H9 (cell line): ENCODE measurements around the gene NECAB3. TPM values are rescaled to one million over a fixed set of nuclear protein-coding genes. Genes with fewer than 3 reads are reported as not detected.

Experiments
- DNase-seq: peaks from one replicate; pipeline ENCODE4 v3.0.0-alpha.2; 2017
- H2AFZ ChIP-seq: one replicate; pipeline ENCODE4 v1.6.1; 2013; ENCODE audit warnings: mild to moderate bottlenecking, low read length, control low read depth, moderate library complexity
- H2AK5ac ChIP-seq: 2 replicates; pipeline ENCODE4 v1.6.1; 2013; ENCODE audit warnings: low read length, control low read depth, mixed read lengths; ENCODE audit not compliant: insufficient read length
- H2BK120ac ChIP-seq: one replicate; pipeline ENCODE4 v1.6.1; 2013; ENCODE audit warnings: low read depth, mild to moderate bottlenecking, low read length, control low read depth, inconsistent platforms; ENCODE audit not compliant: poor library complexity, severe bottlenecking
- H2BK12ac ChIP-seq: 2 replicates; pipeline ENCODE4 v1.6.1; 2013; ENCODE audit warnings: low read length, control low read depth, mixed read lengths, low read depth; ENCODE audit not compliant: insufficient read length
- H2BK15ac ChIP-seq: 2 replicates; pipeline ENCODE4 v1.6.1; 2013; ENCODE audit warnings: low read depth, low read length, control low read depth
- H2BK20ac ChIP-seq: one replicate; pipeline ENCODE4 v1.6.1; 2013; ENCODE audit warnings: low read depth, mild to moderate bottlenecking, low read length, control low read depth, inconsistent platforms; ENCODE audit not compliant: poor library complexity, severe bottlenecking
- H2BK5ac ChIP-seq: 2 replicates; pipeline ENCODE4 v1.6.1; 2013; ENCODE audit warnings: low read length, control low read depth, mixed read lengths; ENCODE audit not compliant: insufficient read length
- H3K14ac ChIP-seq: 2 replicates; pipeline ENCODE4 v1.6.1; 2013; ENCODE audit warnings: low read length, control low read depth; ENCODE audit not compliant: insufficient read depth
- H3K18ac ChIP-seq: 2 replicates; pipeline ENCODE4 v1.6.1; 2013; ENCODE audit warnings: low read depth, mild to moderate bottlenecking, mixed read lengths, low read length, control low read depth; ENCODE audit not compliant: insufficient read length
- H3K23ac ChIP-seq: 2 replicates; pipeline ENCODE4 v1.6.1; 2013; ENCODE audit warnings: low read length, control low read depth, mixed read lengths, low read depth; ENCODE audit not compliant: insufficient read length
- H3K23me2 ChIP-seq: 2 replicates; pipeline ENCODE4 v1.6.1; 2013; ENCODE audit warnings: low read depth, mild to moderate bottlenecking, mixed read lengths, low read length, control low read depth; ENCODE audit not compliant: insufficient read length, poor library complexity, severe bottlenecking
- H3K27ac ChIP-seq: 2 replicates; pipeline ENCODE4 v1.5.1; 2013; ENCODE audit warnings: low read length, control low read depth, mixed read lengths, low read depth; ENCODE audit not compliant: insufficient read length
- H3K27me3 ChIP-seq: 2 replicates; pipeline ENCODE4 v1.6.1; 2013; ENCODE audit warnings: low read length, control low read depth, inconsistent platforms; ENCODE audit not compliant: insufficient read depth
- H3K4ac ChIP-seq: 2 replicates; pipeline ENCODE4 v1.6.1; 2013; ENCODE audit warnings: low read depth, mild to moderate bottlenecking, control low read depth, inconsistent platforms, low read length, moderate library complexity
- H3K4me1 ChIP-seq: 2 replicates; pipeline ENCODE4 v1.6.1; 2013; ENCODE audit warnings: low read length, control low read depth, inconsistent platforms; ENCODE audit not compliant: insufficient read depth
- H3K4me2 ChIP-seq: 2 replicates; pipeline ENCODE4 v1.6.1; 2013; ENCODE audit warnings: low read length, control low read depth, mixed read lengths; ENCODE audit not compliant: insufficient read length, insufficient read depth
- H3K56ac ChIP-seq: 2 replicates; pipeline ENCODE4 v1.6.1; 2013; ENCODE audit warnings: low read depth, mild to moderate bottlenecking, mixed read lengths, low read length, control low read depth; ENCODE audit not compliant: insufficient read length
- H3K79me1 ChIP-seq: 2 replicates; pipeline ENCODE4 v1.6.1; 2013; ENCODE audit warnings: low read depth, mild to moderate bottlenecking, moderate library complexity, low read length, control low read depth, inconsistent platforms; ENCODE audit not compliant: insufficient read depth, poor library complexity, severe bottlenecking
- H3K79me2 ChIP-seq: 2 replicates; pipeline ENCODE4 v1.6.1; 2013; ENCODE audit warnings: low read length, control low read depth, inconsistent platforms; ENCODE audit not compliant: insufficient read depth
- H3K9ac ChIP-seq: 2 replicates; pipeline ENCODE4 v1.6.1; 2013; ENCODE audit warnings: low read length, control low read depth, mixed read lengths; ENCODE audit not compliant: insufficient read length; ENCODE audit errors: extremely low read depth
- H3K9me3 ChIP-seq: one replicate; pipeline ENCODE4 v1.6.1; 2013; ENCODE audit warnings: low read depth, low read length, inconsistent platforms; ENCODE audit not compliant: control insufficient read depth
- H3T11ph ChIP-seq: one replicate; pipeline ENCODE4 v1.6.1; 2013; ENCODE audit warnings: mild to moderate bottlenecking, low read length, control low read depth, inconsistent platforms
- H4K20me1 ChIP-seq: one replicate; pipeline ENCODE4 v1.6.1; 2013; ENCODE audit not compliant: control insufficient read depth, insufficient read length, insufficient read depth
- H4K5ac ChIP-seq: 2 replicates; pipeline ENCODE4 v1.6.1; 2013; ENCODE audit warnings: low read depth, mild to moderate bottlenecking, mixed read lengths, low read length, control low read depth; ENCODE audit not compliant: insufficient read length
- H4K8ac ChIP-seq: replicated peaks from 2 replicates; pipeline ENCODE4 v1.6.1; 2013; ENCODE audit warnings: low read length, control low read depth, mixed read lengths, low read depth; ENCODE audit not compliant: insufficient read length
- H4K91ac ChIP-seq: 2 replicates; pipeline ENCODE4 v1.6.1; 2013; ENCODE audit warnings: low read depth, mild to moderate bottlenecking, moderate library complexity, mixed read lengths, low read length, control low read depth; ENCODE audit not compliant: insufficient read length
- H3K27ac Mint-ChIP-seq, 3 experiments: 2 replicates in 2 of 3; 3 replicates in 1 of 3; pipeline ENCODE4 v1.8.0; 2020 to 2021; ENCODE audit warnings: mixed read lengths in 3 of 3, mild to moderate bottlenecking in 1 of 3, moderate library complexity in 1 of 3
- H3K27me3 Mint-ChIP-seq: 2 replicates; pipeline ENCODE4 v1.8.0; 2021; ENCODE audit warnings: low read depth, mild to moderate bottlenecking, moderate library complexity, mixed read lengths
- H3K36me3 Mint-ChIP-seq, 3 experiments: 2 replicates in 2 of 3; 3 replicates in 1 of 3; pipeline ENCODE4 v1.8.0; 2020 to 2021; ENCODE audit warnings: low read depth in 3 of 3, mixed read lengths in 3 of 3; ENCODE audit not compliant: insufficient read depth in 1 of 3
- H3K4me1 Mint-ChIP-seq, 2 experiments: 2 replicates each; pipeline ENCODE4 v1.8.0; 2020; ENCODE audit warnings: mixed read lengths in 2 of 2
- H3K4me3 Mint-ChIP-seq, 2 experiments: 2 replicates in 1 of 2; 3 replicates in 1 of 2; pipeline ENCODE4 v1.8.0; 2020 to 2021; ENCODE audit warnings: mild to moderate bottlenecking in 2 of 2, mixed read lengths in 2 of 2, moderate library complexity in 1 of 2
- H3K9me3 Mint-ChIP-seq, 2 experiments: 2 replicates in 1 of 2; 3 replicates in 1 of 2; pipeline ENCODE4 v1.8.0; 2020; ENCODE audit warnings: mild to moderate bottlenecking in 2 of 2, mixed read lengths in 2 of 2, moderate library complexity in 1 of 2
- CTCF ChIP-seq: fragments of 200-600 bp; sonication (generic); conservative IDR thresholded peaks from 3 replicates; pipeline ENCODE4 v1.8.0; 2021; ENCODE audit warnings: antibody characterized with exemption, mild to moderate bottlenecking
- WGBS: extraction: QIAGEN DNeasy Blood & Tissue Kit; methylation state at CpG from one replicate; pipeline ENCODE4 v1.1.7; 2013; ENCODE audit warnings: missing lambda C conversion rate, low lambda C conversion rate, mixed read lengths; ENCODE audit not compliant: insufficient read length; ENCODE audit errors: extremely low coverage; 5-methylcytosine and 5-hydroxymethylcytosine counted together
- total RNA-seq: library from RNA; stranded (reverse); gene quantifications from 2 replicates; pipeline ENCODE4 v1.2.1, GENCODE V29; 2021

Gene NECAB3
- total RNA-seq, 1 experiment from 2014 or later = 57.7 TPM

- H2BK5ac ChIP-seq = no peak overlapping the region
- no peak overlapping the region for H2BK120ac ChIP-seq
- H2AK5ac ChIP-seq = no peak overlapping the region
- TF ChIP-seq CTCF = no peak
- no peak overlapping the region for H2BK15ac ChIP-seq
- no peak overlapping the region for H2BK20ac ChIP-seq
- no peak overlapping the region for H3K4me2 ChIP-seq
- H3K27ac Mint-ChIP-seq = peak overlapping the region in 1 of 3 experiments; percentile 53; a peak in 1 of 7 replicates
- no peak overlapping the region for H3K4me3 Mint-ChIP-seq
- H3K79me2 ChIP-seq = no peaks in the 10 kb centered on the region
- no peaks in the 10 kb centered on the region for H3K4me1 ChIP-seq
- no peaks in the 10 kb centered on the region for H3K79me1 ChIP-seq
- H3K27me3 Mint-ChIP-seq = no peaks in the 10 kb centered on the region
- H2BK12ac ChIP-seq = no peak overlapping the region
- H3K4me1 Mint-ChIP-seq = peaks cover 19 to 21% of the 10 kb centered on the region in 2 experiments
- no peak overlapping the region for H4K8ac ChIP-seq
- H3K4ac ChIP-seq = no peak overlapping the region
- H3K56ac ChIP-seq = no peak overlapping the region
- H3K27ac ChIP-seq = no peak overlapping the region
- no peak overlapping the region for H3K14ac ChIP-seq
- H3K23me2 ChIP-seq = peaks cover 9% of the 10 kb centered on the region
- no peak overlapping the region for H4K91ac ChIP-seq
- H3T11ph ChIP-seq = no peak overlapping the region
- no peak overlapping the region for H3K23ac ChIP-seq
- no peaks in the 10 kb centered on the region; a peak in 1 of 5 replicates for H3K9me3 Mint-ChIP-seq
- no peaks in the 10 kb centered on the region for H3K9me3 ChIP-seq
- no peak overlapping the region for H3K9ac ChIP-seq
- no peak overlapping the region for H3K18ac ChIP-seq
- no peak overlapping the region for H4K5ac ChIP-seq
- peaks cover 0 to 43% (median 4%) of the 10 kb centered on the region in 3 experiments; a peak in 6 of 7 replicates for H3K36me3 Mint-ChIP-seq
- H3K27me3 ChIP-seq = no peaks in the 10 kb centered on the region
- DNase-seq = no peak
- WGBS = no CpG with 5 or more reads among the region's 4 CpGs
- H4K20me1 ChIP-seq = no peaks in the 10 kb centered on the region
- H2AFZ ChIP-seq = no peak overlapping the region
Measured at GRCh38 chr20:33658929-33659328, 15.3 kb downstream of the NECAB3 start.
